IMR-90 (cell line): ENCODE results near the gene ABCA9. TPM values are rescaled to one million over a fixed set of nuclear protein-coding genes. Genes with fewer than 3 reads are reported as not detected.
"Not testable (repeated sequence)": the region's sequence is repeated elsewhere in the genome, so short reads cannot be mapped to it uniquely, and the experiment has no call there.

Source experiments
- ATAC-seq: fragments of 200-7000 bp; cut with Tn5 transposase; 2 replicates; pipeline ENCODE4 v1.9.1; 2020; ENCODE audit warnings: low read depth, mild to moderate bottlenecking, moderate library complexity
- BruUV-seq: library from RNA; stranded (reverse); fragments of 400-500 nt; replicated peaks from 2 replicates; lab custom pipeline; 2021; lab: Mats Ljungman, UMichigan
- CTCF ChIA-PET: fragments of 300-600 bp; formaldehyde crosslinking; extraction: SDS; loops from one replicate; lab custom pipeline; 2021; ENCODE audit warnings: antibody characterized with exemption; lab: Yijun Ruan, JAX
- POLR2A ChIA-PET: fragments of 300-600 bp; sonication (Branson Sonifier 250); formaldehyde crosslinking; loops from one replicate; lab custom pipeline; 2022; ENCODE audit warnings: antibody characterized with exemption; ENCODE audit not compliant: unreplicated experiment; lab: Charles Lee
- DNase-seq: peaks from one replicate; pipeline ENCODE4 v3.0.0; 2013
- H2AFZ ChIP-seq: replicated peaks from 2 replicates; pipeline ENCODE3; 2013; ENCODE audit warnings: low read length, mild to moderate bottlenecking; ENCODE audit not compliant: poor library complexity
- H2AK5ac ChIP-seq: 2 replicates; pipeline ENCODE4 v1.6.1; 2013; ENCODE audit warnings: low read depth, low read length, inconsistent platforms
- H2AK9ac ChIP-seq: replicated peaks from 2 replicates; pipeline ENCODE3; 2013; ENCODE audit warnings: mild to moderate bottlenecking, low read depth, low read length, moderate library complexity; ENCODE audit not compliant: poor library complexity
- H2BK120ac ChIP-seq: 2 replicates; pipeline ENCODE4 v1.6.1; 2013; ENCODE audit warnings: low read depth, low read length, inconsistent platforms
- H2BK15ac ChIP-seq: 3 replicates; pipeline ENCODE4 v1.6.1; 2013; ENCODE audit warnings: low read depth, low read length, inconsistent platforms
- H2BK20ac ChIP-seq: 2 replicates; pipeline ENCODE4 v1.6.1; 2013; ENCODE audit warnings: low read depth, mild to moderate bottlenecking, inconsistent platforms, low read length, moderate library complexity
- H2BK5ac ChIP-seq: 2 replicates; pipeline ENCODE4 v1.6.1; 2013; ENCODE audit warnings: mild to moderate bottlenecking, low read depth, low read length, inconsistent platforms; ENCODE audit not compliant: poor library complexity, severe bottlenecking
- H3K14ac ChIP-seq: replicated peaks from 2 replicates; pipeline ENCODE4 v1.6.1; 2013; ENCODE audit warnings: low read depth, low read length, inconsistent platforms
- H3K18ac ChIP-seq: 2 replicates; pipeline ENCODE4 v1.6.1; 2013; ENCODE audit warnings: low read depth, low read length, control low read depth
- H3K23ac ChIP-seq: 2 replicates; pipeline ENCODE4 v1.6.1; 2013; ENCODE audit warnings: low read depth, low read length, inconsistent platforms
- H3K27ac ChIP-seq: 2 replicates; pipeline ENCODE4 v1.5.1; 2013; ENCODE audit warnings: mild to moderate bottlenecking, control low read depth, low read length; ENCODE audit not compliant: insufficient read depth
- H3K27me3 ChIP-seq: 2 replicates; pipeline ENCODE4 v1.6.1; 2013; ENCODE audit warnings: low read length; ENCODE audit not compliant: control insufficient read depth, insufficient read depth
- H3K36me3 ChIP-seq: 2 replicates; pipeline ENCODE4 v1.6.1; 2013; ENCODE audit warnings: low read length, mixed read lengths; ENCODE audit not compliant: control insufficient read depth, insufficient read depth
- H3K4ac ChIP-seq: 2 replicates; pipeline ENCODE4 v1.6.1; 2013; ENCODE audit warnings: low read depth, low read length, inconsistent platforms
- H3K4me1 ChIP-seq: 2 replicates; pipeline ENCODE4 v1.6.1; 2013; ENCODE audit warnings: low read length, mixed read lengths; ENCODE audit not compliant: control insufficient read depth, insufficient read depth
- H3K4me2 ChIP-seq: 2 replicates; pipeline ENCODE4 v1.6.1; 2013; ENCODE audit warnings: low read depth, mild to moderate bottlenecking, control low read depth, low read length, moderate library complexity
- H3K4me3 ChIP-seq: 2 replicates; pipeline ENCODE4 v1.5.1; 2013; ENCODE audit warnings: low read depth, mild to moderate bottlenecking, control low read depth, low read length, moderate library complexity; ENCODE audit not compliant: insufficient read depth
- H3K56ac ChIP-seq: 2 replicates; pipeline ENCODE4 v1.6.1; 2013; ENCODE audit warnings: low read length, inconsistent platforms; ENCODE audit not compliant: insufficient read depth; ENCODE audit errors: extremely low read depth
- H3K79me1 ChIP-seq, 2 experiments: 2 replicates each; pipeline ENCODE4 v1.6.1; 2013; ENCODE audit warnings: low read length in 2 of 2, inconsistent platforms in 1 of 2, low read depth in 1 of 2
- H3K9ac ChIP-seq: 2 replicates; pipeline ENCODE4 v1.6.1; 2013; ENCODE audit warnings: low read depth, low read length, control low read depth
- H3K9me1 ChIP-seq: 2 replicates; pipeline ENCODE4 v1.6.1; 2013; ENCODE audit warnings: low read length, inconsistent platforms; ENCODE audit not compliant: insufficient read depth
- H3K9me3 ChIP-seq: 2 replicates; pipeline ENCODE4 v1.6.1; 2013; ENCODE audit warnings: low read length; ENCODE audit not compliant: control insufficient read depth, insufficient read depth
- H4K20me1 ChIP-seq: 2 replicates; pipeline ENCODE4 v1.6.1; 2013; ENCODE audit warnings: low read length, inconsistent platforms; ENCODE audit not compliant: insufficient read depth
- H4K5ac ChIP-seq: 2 replicates; pipeline ENCODE4 v1.6.1; 2013; ENCODE audit warnings: mild to moderate bottlenecking, low read depth, low read length, control low read depth
- H4K8ac ChIP-seq, 2 experiments: 2 replicates each; pipeline ENCODE4 v1.6.1; 2013; ENCODE audit warnings: low read depth in 2 of 2, low read length in 2 of 2, control low read depth in 1 of 2, inconsistent platforms in 1 of 2
- H4K91ac ChIP-seq: 2 replicates; pipeline ENCODE4 v1.6.1; 2013; ENCODE audit warnings: low read depth, low read length, inconsistent platforms; ENCODE audit not compliant: insufficient read depth
- WGBS, 2 experiments: methylation state at CpG; one replicate each; pipeline versions ENCODE4 v1.1.5 to v1.1.7; 2013; ENCODE audit warnings: missing lambda C conversion rate in 2 of 2; ENCODE audit not compliant: insufficient read length in 1 of 2; ENCODE audit errors: extremely low coverage in 2 of 2; 5-methylcytosine and 5-hydroxymethylcytosine counted together
- dilution Hi-C: fragments of 300-500 bp; cut with HindIII; formaldehyde crosslinking; loops from one replicate; pipeline ENCODE4 v1.14.3; 2018; ENCODE audit warnings: low sequenced_read_pairs; ENCODE audit not compliant: unreplicated experiment
- in situ Hi-C: fragments of 300-500 bp; cut with MboI; formaldehyde crosslinking; loops from 3 replicates; pipeline ENCODE4 v1.14.3; 2019; ENCODE audit warnings: low sequenced_read_pairs, inconsistent platforms, mixed read lengths
- intact Hi-C: fragments of 100-400 bp; cut with micrococcal nuclease; formaldehyde crosslinking; loops from 2 replicates; pipeline ENCODE4 v1.10.0; 2022
- polyA plus RNA-seq, 3 experiments: library from polyadenylated mRNA; depleted of rRNA; stranded (reverse); fragments of >200 nt; gene quantifications; 2 replicates each; pipeline ENCODE4 v1.2.3, GENCODE V29; 2012; ENCODE audit warnings: low replicate concordance in 1 of 3
- total RNA-seq: library from RNA; depleted of rRNA; stranded (reverse); fragments of >200 nt; gene quantifications from 2 replicates; pipeline ENCODE4 v1.2.3, GENCODE V29; 2012

Gene ABCA9
- total and polyA plus RNA-seq, 2 of the 4 experiments (the other 2 are of a cell fraction), result under 0.01 TPM; not detected in 1

GRCh38 chr17:69004759-69005158 lies 56.0 kb downstream of the ABCA9 start:
- in situ Hi-C loops, H3K9me1 ChIP-seq, ATAC-seq, H3K4me3 ChIP-seq, H3K18ac ChIP-seq, H2BK20ac ChIP-seq, H2BK120ac ChIP-seq, DNase-seq, H2BK5ac ChIP-seq, CTCF ChIA-PET, H2BK15ac ChIP-seq, H4K91ac ChIP-seq, H3K56ac ChIP-seq, H4K8ac ChIP-seq, H3K23ac ChIP-seq, H2AFZ ChIP-seq, H3K4me1 ChIP-seq, POLR2A ChIA-PET, H3K27me3 ChIP-seq, H3K4ac ChIP-seq, H3K79me1 ChIP-seq, H4K5ac ChIP-seq, dilution Hi-C loops, H2AK9ac ChIP-seq, H3K9ac ChIP-seq, H3K27ac ChIP-seq, H3K36me3 ChIP-seq, intact Hi-C loops, H3K14ac ChIP-seq, H2AK5ac ChIP-seq, H4K20me1 ChIP-seq, BruUV-seq, H3K9me3 ChIP-seq, H3K4me2 ChIP-seq: not testable (repeated sequence)
- 100% methylated on average over 3 of the region's 27 CpGs; no CpG with 5 or more reads in 1 of the 2 experiments for WGBS, 2 experiments

DNA sequence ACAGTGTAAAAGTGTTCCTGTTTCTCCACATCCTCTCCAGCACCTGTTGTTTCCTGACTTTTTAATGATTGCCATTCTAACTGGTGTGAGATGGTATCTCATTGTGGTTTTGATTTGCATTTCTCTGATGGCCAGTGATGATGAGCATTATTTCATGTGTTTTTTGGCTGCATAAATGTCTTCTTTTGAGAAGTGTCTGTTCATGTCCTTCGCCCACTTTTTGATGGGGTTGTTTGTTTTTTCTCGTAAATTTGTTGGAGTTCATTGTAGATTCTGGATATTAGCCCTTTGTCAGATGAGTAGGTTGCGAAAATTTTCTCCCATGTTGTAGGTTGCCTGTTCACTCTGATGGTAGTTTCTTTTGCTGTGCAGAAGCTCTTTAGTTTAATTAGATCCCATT lies 61.0 kb downstream of the ABCA9 start:
- H3K14ac ChIP-seq, H4K5ac ChIP-seq, H4K20me1 ChIP-seq, in situ Hi-C loops, intact Hi-C loops, POLR2A ChIA-PET, H3K36me3 ChIP-seq, H2BK5ac ChIP-seq, H3K23ac ChIP-seq, H4K91ac ChIP-seq, H3K4me2 ChIP-seq, H2BK15ac ChIP-seq, H3K4ac ChIP-seq, dilution Hi-C loops, H3K9me3 ChIP-seq, H4K8ac ChIP-seq, H3K4me1 ChIP-seq, ATAC-seq, H3K4me3 ChIP-seq, H3K56ac ChIP-seq, H3K9me1 ChIP-seq, BruUV-seq, H2AK5ac ChIP-seq, H3K9ac ChIP-seq, H3K18ac ChIP-seq, H2AFZ ChIP-seq, H2BK20ac ChIP-seq, CTCF ChIA-PET, DNase-seq, H3K27ac ChIP-seq, H2AK9ac ChIP-seq, H2BK120ac ChIP-seq, H3K79me1 ChIP-seq, H3K27me3 ChIP-seq: not testable (repeated sequence)
- WGBS, 2 experiments, result no CpG with 5 or more reads among the region's 3 CpGs
